Activated CD8-positive, alpha-beta memory T cell treated with anti-CD3 and anti-CD28 coated beads, Interleukin-2, amount 50 U/mL, for 1 hour (primary cell): ENCODE measurements around the gene EMP1.
A peak's percentile ranks its signal among the peaks of the same experiment; 100 is the strongest.

Source experiments
- DNase-seq: peaks from one replicate; pipeline ENCODE4 v3.0.0-alpha.2; 2020; ENCODE audit errors: extremely low read depth

The EMP1 gene

DNA sequence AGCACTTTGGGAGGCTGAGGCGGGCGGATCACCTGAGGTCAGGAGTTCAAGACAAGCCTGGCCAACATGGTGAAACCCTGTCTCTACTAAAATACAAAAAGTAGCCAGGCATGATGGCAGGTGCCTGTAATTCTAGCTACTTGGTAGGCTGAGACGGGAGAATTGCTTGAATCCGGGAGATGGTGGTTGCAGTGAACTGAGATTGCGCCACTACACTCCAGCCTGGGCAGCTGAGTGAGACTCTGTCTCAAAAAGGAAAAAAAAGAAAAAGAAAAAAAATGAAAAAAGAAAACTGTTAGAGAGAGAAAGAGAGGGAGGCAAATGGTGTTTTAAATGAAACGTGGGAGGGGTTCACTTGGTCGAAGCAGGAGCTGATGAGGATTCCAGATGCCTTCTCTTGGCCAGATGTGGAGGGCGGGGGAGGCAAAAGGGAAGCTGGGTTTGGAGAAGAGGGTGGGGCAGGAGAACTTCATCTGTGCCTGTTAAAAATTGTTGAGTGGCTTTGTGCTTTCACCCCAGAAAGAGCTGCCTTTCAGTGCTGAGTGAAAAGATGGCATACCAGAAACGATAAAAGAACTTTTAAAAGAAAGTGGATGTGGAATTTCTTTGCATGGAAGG is 1.1 kb downstream of the EMP1 start:
- no peak for DNase-seq

DNA sequence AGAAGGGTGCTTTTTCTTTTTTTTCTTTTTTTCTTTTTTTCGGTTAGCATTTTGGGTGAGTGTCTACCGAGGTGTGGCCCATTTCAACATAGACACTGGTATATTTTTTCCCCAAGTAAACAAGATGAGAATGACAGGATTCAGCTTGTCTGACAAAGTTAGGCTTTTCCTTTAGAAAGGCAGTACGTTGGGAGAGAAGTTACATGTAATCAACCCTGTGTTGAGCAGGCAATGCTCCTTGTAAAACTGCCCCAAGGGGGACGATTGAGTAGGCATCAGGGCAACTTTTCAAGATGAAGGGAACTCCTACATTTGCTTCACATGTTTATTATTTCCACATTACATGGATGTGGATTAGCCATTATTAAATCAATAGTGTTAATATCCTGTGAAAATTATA is 1.7 kb downstream of the EMP1 start:
- DNase-seq = no peak

DNA sequence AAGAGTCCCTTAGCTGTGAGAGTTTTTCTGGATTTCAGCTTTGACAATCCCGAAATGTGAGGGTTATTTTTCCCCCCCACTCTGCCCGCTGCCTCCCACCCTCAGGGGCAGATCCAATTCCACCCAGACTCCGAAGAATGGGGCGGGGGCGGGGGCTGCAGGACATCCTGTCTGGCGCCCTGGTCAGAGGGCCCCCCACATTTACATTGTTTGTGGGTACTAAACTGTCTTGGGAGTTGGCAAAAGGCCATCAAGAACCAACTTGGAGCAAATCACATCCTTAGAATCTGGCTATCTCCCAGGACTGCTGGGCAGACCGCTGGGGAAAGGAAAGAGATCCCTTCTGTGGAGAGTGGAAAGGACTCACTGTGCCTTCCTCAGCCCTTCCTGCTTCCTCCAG is 2.4 kb downstream of the EMP1 start:
- DNase-seq = no peak

- DNase-seq = no peak
These were observed 3.1 kb downstream of the EMP1 start for GRCh38 chr12:13199592-13199991.

GRCh38 chr12:13200841-13201240 is 4.3 kb downstream of the EMP1 start:
- DNase-seq = no peak

DNA sequence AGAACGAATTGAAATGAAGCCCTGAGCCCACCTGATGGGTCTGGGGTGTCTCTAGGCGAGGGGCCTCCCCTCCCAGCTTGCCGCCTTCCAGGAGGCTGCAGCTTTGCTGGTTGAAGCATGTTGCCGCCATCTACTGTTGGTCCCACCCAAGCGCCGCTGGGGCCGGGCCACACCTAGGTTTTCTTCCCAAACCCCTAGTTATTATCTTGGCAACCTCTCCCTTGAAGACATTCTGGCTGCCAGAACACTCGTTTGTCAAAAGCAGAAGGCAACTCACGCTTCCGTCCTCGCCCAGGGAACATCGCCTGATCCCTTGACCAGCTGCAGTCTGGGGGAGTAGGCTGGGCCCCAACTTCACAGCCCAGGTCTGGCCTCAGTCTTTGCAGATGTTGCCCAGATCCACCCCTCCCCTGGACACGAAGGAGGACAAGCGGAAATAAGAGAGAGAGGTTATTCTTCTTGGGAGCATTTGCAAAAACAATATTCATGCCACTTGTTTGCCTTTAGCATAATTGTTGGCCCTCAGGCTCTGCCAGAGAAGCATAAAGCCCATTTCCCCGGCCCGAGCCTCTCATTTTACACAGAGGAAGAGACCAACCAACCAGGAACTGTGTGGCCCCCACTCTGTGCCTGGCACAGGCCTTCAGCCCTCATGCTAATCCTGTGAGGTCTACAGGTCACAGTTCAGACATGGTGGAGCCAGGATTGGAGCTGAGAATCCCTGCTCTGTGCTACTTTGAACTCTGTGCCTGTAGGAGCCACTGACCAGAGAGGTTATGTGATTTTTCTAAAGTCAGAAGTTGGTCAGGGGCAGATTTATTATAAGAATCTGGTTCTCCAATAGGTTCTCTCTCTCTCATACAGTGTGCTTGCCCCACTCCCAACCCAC is 6.8 kb downstream of the EMP1 start:
- no peak for DNase-seq

DNA sequence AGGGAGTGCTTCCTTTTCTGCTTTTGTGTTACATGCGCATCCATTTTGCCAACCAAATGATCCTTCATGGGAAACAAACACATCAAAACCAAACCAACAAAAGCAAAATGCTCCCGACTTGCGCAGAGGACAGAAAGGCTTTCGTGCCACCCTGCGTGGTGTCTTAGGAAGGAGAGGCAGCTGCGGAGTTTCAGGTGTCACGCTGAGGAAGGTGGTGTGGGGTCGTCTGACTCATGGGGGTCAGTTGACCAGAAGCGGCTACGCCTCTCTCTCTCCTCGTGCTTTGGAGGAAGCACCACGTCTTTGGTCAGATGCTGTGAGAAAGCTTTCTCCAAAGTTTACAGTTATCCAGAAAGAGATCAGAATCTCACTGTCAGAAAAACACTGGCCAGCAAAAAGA is 7.9 kb downstream of the EMP1 start:
- no peak for DNase-seq

DNA sequence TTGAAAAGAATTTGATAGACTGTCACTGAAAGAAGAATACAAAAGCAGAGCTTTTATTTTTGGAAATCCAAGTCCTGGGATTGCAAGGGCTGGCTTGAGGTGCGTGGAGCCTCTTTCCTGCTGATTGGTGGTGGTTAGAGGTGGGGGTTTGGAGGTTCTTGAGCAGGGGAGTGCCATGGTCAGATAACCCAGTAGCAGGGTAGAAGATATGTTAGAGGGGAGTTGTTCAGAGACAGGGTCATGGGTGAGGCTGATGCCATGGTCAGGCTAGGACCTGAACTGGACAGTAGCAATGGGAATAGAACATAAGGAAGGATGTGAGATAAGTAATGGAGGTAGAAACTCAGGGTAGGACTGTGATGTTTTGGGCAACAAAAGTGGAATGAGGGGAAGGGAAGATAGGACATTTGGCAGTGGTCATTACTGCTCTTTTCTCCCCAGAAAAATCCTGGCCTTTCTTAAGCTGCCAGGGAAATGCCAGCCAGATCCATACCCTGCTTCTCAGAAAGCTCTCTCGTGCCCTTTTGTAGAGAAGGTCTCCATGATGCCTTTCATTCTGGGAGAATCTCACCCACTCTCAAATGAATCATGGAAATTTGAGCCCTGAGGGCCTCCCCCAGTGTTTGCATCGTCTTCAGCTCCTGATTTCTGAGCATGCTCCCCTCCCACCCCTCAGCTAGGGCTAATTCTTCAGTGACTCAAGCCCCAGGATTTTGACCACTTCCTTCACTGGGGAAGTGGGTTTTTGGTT is 9.5 kb downstream of the EMP1 start:
- no peak for DNase-seq

- no peak for DNase-seq
These were observed 10.0 kb downstream of the EMP1 start for GRCh38 chr12:13206560-13206897.

GRCh38 chr12:13208533-13209435 is 12.3 kb downstream of the EMP1 start:
- DNase-seq = no peak

GRCh38 chr12:13209436-13210235 is 13.1 kb downstream of the EMP1 start:
- DNase-seq = no peak

- no peak for DNase-seq
These were observed 14.0 kb downstream of the EMP1 start for GRCh38 chr12:13210236-13211190.

DNA sequence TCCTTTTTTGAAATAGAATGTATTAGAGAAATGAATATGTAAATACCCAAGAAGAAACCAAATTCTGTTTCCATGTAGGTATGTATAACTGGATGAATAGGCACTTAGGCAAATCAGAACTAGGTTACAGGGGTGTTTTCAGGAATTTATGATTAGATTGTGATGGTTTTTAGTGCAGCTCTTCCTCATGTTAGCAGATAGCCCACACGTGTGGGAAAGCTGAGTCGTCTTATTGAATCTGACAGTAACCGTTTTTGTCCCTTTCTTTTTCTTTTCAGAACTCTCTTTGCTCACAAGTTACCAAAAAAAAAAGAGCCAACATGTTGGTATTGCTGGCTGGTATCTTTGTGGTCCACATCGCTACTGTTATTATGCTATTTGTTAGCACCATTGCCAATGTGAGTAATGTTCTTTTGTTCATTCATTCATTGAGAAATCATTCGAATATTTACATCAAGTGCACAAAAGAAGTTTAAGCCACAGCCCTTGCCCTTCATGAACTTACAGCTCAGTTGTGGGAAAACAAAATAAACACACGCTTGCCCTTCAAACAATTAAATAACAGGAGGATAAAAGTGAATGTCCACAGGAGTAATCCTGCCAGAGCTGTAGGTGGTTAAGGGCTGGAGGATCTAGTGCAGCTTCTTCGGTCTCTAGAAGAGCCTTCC is 14.8 kb downstream of the EMP1 start:
- DNase-seq = no peak

- DNase-seq = peak; percentile 38
These were observed 15.5 kb downstream of the EMP1 start for GRCh38 chr12:13211859-13212664.

GRCh38 chr12:13215056-13215455 is 18.5 kb downstream of the EMP1 start:
- DNase-seq = no peak

GRCh38 chr12:13218641-13219040 is 22.1 kb downstream of the EMP1 start:
- no peak for DNase-seq

- no peak for DNase-seq
These were observed 22.8 kb downstream of the EMP1 start for GRCh38 chr12:13219320-13219719.

DNA sequence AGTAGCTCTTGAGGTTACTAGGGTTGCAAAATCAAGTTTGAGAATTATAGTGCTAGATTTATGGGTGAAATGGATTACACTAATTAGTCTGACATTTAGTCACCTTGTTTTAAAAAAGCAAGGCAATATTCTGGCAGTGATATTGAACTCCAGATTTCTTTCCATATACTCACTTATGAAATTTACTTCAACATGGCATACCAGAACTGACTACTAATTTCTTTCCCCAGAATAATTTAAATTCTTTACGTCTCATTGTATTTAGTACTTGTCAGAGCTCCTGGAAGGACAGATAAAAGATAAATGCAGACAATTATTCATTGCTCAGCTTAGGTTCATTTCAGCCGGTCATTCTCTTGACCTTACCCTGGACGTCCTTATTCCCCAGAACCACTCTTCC is 24.3 kb downstream of the EMP1 start:
- DNase-seq = no peak
